Stimulated activated naive CD8-positive, alpha-beta T cell treated with anti-CD3 and anti-CD28 coated beads, Interleukin-15, Interleukin-2, amounts not matched to agents 100 ng/mL and 50 ng/mL, for 24 hours (primary cell): ENCODE results near the gene NELL1.

Source experiments
- H3K27ac Mint-ChIP-seq: one replicate; pipeline ENCODE4 v1.8.0; 2021; ENCODE audit warnings: mild to moderate bottlenecking, mixed read lengths
- H3K27me3 Mint-ChIP-seq: one replicate; pipeline ENCODE4 v1.8.0; 2021; ENCODE audit warnings: mixed read lengths
- H3K36me3 Mint-ChIP-seq: one replicate; pipeline ENCODE4 v1.8.0; 2021; ENCODE audit warnings: low read depth, mixed read lengths
- H3K4me1 Mint-ChIP-seq: one replicate; pipeline ENCODE4 v1.8.0; 2021; ENCODE audit warnings: low read depth, mixed read lengths
- H3K4me3 Mint-ChIP-seq: one replicate; pipeline ENCODE4 v1.8.0; 2021; ENCODE audit warnings: mild to moderate bottlenecking, mixed read lengths
- H3K9me3 Mint-ChIP-seq: one replicate; pipeline ENCODE4 v1.8.0; 2021; ENCODE audit warnings: mixed read lengths

The NELL1 gene

DNA sequence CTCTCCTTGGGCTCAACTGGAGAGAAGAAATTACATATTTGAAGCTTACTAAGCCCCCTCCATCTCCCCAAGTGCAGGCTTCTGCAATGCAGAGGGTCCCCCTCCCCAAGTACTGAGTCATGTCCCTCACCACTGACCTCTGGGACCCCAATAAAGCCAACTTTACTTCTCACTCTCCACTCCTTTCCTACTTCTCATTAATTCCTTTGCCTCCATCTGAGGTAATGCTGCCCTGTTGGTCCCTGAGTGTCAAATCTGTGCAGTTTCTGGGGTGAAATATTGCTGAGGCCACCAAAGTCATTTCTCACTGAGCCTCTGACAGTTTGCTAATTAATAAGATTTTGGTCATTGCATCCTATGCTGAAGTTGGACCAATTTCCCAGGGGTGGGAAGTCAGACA lies 101.6 kb downstream of the NELL1 start:
- H3K4me3 Mint-ChIP-seq: no peak overlapping the region
- H3K4me1 Mint-ChIP-seq: no peaks in the 10 kb centered on the region
- no peaks in the 10 kb centered on the region for H3K36me3 Mint-ChIP-seq
- H3K27me3 Mint-ChIP-seq: no peaks in the 10 kb centered on the region
- no peaks in the 10 kb centered on the region for H3K9me3 Mint-ChIP-seq
- no peak overlapping the region for H3K27ac Mint-ChIP-seq

DNA sequence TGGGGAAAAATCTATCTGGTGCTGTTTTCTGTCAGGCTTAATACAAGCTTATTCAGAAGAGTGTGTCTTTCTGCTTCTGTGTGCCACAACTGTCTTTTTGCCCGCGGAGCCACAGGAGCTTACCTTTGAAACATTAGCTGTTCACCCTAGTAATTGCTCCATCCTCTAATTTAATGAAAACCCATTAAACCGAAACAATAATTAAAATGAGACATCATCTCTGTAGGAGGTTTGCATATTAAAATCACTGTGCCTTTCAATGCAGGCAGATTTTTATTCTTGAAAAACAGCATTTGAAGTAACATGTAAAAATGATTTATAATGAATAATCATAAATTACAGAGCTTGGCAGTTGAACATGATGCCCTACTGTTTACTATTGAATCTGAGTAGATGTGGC lies 102.3 kb downstream of the NELL1 start:
- no peaks in the 10 kb centered on the region for H3K9me3 Mint-ChIP-seq
- no peaks in the 10 kb centered on the region for H3K4me1 Mint-ChIP-seq
- no peaks in the 10 kb centered on the region for H3K27me3 Mint-ChIP-seq
- no peak overlapping the region for H3K4me3 Mint-ChIP-seq
- no peaks in the 10 kb centered on the region for H3K36me3 Mint-ChIP-seq
- no peak overlapping the region for H3K27ac Mint-ChIP-seq

DNA sequence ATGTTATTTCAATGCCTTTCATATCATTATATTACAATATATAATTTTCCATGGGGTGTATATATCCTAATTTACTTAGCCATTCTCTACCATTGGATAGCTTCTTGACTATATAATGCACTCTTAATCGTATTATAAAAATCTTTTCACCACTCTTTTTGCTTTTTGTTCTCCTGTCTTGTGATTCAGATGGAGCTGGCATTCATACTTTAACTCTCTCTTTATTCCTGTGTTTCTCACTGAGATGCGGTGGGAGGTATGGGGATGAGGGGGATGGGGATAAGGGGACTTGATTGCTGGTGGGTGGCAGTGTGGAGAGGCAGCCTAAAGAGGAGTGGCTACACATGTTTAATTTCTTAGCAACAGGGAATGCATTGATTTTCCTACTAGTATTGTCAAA lies 105.9 kb downstream of the NELL1 start:
- Mint-ChIP-seq H3K27ac (no peak overlapping the region), H3K4me1 (no peaks in the 10 kb centered on the region), H3K27me3 (no peaks in the 10 kb centered on the region)

DNA sequence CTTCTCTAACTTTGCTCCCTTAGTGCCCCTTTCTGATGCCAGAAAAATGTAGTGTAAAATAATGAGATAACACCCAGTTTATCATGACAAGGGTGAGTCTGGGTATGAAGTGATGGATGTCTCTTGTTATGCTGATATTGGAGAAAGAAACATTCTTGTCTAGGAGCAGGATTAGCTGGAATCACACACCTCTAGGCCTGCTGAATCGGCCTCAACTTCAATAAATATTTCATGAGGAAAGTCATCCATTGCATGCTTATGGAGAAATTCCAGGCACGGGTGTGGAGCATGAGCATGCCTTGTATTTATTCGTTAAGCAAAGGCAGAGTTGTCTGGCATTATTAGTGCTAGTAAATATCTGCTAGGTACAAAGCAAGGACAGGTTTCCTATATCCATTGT lies 113.4 kb downstream of the NELL1 start:
- Mint-ChIP-seq H3K36me3 (no peaks in the 10 kb centered on the region), H3K4me3 (no peak overlapping the region), H3K27me3 (no peaks in the 10 kb centered on the region), H3K9me3 (peaks cover 11% of the 10 kb centered on the region), H3K27ac (no peak overlapping the region), H3K4me1 (no peaks in the 10 kb centered on the region)

More for the DNA sequence above, 105.9 kb downstream of the NELL1 start:
- Mint-ChIP-seq H3K36me3 (no peaks in the 10 kb centered on the region), H3K9me3 (peaks cover 5% of the 10 kb centered on the region), H3K4me3 (no peak overlapping the region)

DNA sequence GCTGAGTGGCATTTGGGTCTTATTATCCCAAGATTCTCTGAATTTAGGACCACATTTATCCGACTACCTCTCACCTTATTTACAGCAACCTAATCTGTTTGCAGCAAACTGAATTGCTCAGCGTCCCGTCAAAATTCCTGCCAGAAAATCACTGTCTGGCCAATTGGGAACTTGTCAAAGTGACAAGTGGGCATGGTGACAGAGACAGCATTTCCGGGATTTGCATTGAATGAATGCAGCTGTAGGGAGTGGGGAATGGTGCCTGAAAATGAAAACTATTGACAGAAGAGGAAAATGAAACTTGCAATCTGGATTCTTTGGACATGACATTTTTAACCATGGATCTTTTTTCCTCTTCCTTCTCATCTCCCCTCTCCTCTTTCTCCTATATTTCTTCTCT lies 113.8 kb downstream of the NELL1 start:
- H3K4me3 Mint-ChIP-seq: no peak overlapping the region
- no peaks in the 10 kb centered on the region for H3K27me3 Mint-ChIP-seq
- H3K27ac Mint-ChIP-seq: no peak overlapping the region
- H3K36me3 Mint-ChIP-seq: no peaks in the 10 kb centered on the region
- H3K4me1 Mint-ChIP-seq: no peaks in the 10 kb centered on the region
- H3K9me3 Mint-ChIP-seq: peaks cover 7% of the 10 kb centered on the region

DNA sequence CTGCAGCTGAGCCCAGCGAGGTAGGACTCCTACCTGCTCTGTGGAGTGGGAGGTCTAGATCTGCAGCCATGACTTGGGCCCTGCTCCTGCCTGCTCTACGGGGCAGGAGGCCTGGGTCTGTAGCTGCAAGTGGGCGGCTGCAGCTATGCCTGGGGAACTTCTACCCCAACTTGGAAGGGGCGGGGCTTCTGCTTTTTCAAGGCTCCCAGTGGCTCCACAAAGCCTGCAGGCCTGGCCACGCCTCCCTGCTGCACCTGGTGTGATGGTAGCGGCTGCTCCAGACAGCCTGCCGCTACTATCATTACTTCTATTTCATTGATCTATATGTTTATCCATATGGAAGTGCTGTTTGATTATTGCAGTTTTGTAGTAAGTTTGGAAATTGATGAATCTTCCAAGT lies 121.2 kb downstream of the NELL1 start:
- Mint-ChIP-seq H3K27ac (no peak overlapping the region), H3K9me3 (no peaks in the 10 kb centered on the region), H3K27me3 (no peaks in the 10 kb centered on the region), H3K4me1 (no peaks in the 10 kb centered on the region), H3K4me3 (no peak overlapping the region), H3K36me3 (no peaks in the 10 kb centered on the region)

DNA sequence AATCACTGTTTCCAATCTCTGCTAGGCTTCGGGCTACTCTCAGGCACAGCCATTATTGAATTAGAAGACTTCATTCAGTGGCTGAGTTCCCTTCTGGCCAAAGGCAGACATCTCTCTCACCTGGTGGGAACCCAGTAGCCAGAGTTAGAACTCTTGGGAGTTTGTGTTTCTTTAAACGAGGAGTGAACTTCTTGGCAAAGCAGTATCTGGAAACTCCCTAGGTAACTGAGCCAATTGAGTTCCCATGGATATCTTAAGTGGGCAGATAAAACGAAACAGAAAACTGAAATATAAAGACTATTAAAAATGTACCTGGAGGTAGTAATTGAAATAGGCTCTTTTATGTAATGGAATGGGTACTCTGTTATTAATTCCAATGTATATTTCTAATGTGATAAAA lies 125.6 kb downstream of the NELL1 start:
- H3K27me3 Mint-ChIP-seq: no peaks in the 10 kb centered on the region
- H3K27ac Mint-ChIP-seq: no peak overlapping the region
- peaks cover 6% of the 10 kb centered on the region for H3K9me3 Mint-ChIP-seq
- H3K4me3 Mint-ChIP-seq: no peak overlapping the region
- H3K4me1 Mint-ChIP-seq: no peaks in the 10 kb centered on the region
- no peaks in the 10 kb centered on the region for H3K36me3 Mint-ChIP-seq

- H3K9me3 Mint-ChIP-seq: peaks cover 13% of the 10 kb centered on the region
- no peaks in the 10 kb centered on the region for H3K4me1 Mint-ChIP-seq
- H3K4me3 Mint-ChIP-seq: no peak overlapping the region
- no peak overlapping the region for H3K27ac Mint-ChIP-seq
- no peaks in the 10 kb centered on the region for H3K36me3 Mint-ChIP-seq
- no peaks in the 10 kb centered on the region for H3K27me3 Mint-ChIP-seq
Measured at GRCh38 chr11:20808328-20808727, 138.9 kb downstream of the NELL1 start.

GRCh38 chr11:20821046-20821445 lies 151.7 kb downstream of the NELL1 start:
- H3K9me3 Mint-ChIP-seq: peaks cover 25% of the 10 kb centered on the region
- no peaks in the 10 kb centered on the region for H3K27me3 Mint-ChIP-seq
- H3K27ac Mint-ChIP-seq: no peak overlapping the region
- no peaks in the 10 kb centered on the region for H3K4me1 Mint-ChIP-seq
- no peaks in the 10 kb centered on the region for H3K36me3 Mint-ChIP-seq
- no peak overlapping the region for H3K4me3 Mint-ChIP-seq

DNA sequence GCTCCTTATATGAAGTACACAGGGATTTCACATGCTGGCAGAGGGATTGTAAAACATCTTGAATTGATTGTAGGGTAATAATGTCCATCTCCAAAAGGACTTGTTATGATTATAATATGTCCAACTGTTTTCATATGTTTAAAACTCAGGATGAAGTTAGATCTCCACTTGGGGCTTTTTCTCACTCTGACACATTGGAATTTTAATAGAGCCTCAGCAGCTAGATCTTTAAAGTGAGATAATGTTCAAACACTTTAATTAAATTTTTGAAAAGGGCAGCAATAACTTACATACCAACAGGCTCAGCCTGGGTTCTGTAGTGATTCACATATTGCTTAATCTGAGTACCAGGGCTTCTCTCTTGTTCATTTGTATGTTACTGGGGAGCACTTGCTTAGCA lies 152.1 kb downstream of the NELL1 start:
- Mint-ChIP-seq H3K4me1 (no peaks in the 10 kb centered on the region), H3K36me3 (no peaks in the 10 kb centered on the region), H3K9me3 (peaks cover 24% of the 10 kb centered on the region), H3K4me3 (no peak overlapping the region), H3K27ac (no peak overlapping the region), H3K27me3 (no peaks in the 10 kb centered on the region)

DNA sequence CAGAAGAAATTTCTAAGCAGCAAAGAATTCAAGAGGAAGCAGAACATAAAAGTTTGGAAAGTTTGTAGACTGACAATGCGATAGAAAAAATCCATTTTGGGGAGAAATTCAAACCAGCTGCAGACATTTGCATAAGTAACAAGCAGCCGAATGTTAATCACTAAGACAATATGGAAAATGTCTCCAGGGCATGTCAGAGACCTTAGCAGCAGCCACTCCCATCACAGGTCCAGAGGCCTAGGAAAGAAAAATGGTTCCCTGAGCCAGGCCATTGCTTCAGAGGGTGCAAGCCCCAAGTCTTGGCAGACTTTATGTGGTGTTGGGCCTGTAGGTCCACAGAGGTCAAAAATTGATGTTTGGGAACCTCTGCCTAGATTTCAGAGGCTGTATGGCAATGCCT lies 155.4 kb downstream of the NELL1 start:
- H3K27ac Mint-ChIP-seq: no peak overlapping the region
- no peaks in the 10 kb centered on the region for H3K4me1 Mint-ChIP-seq
- H3K36me3 Mint-ChIP-seq: no peaks in the 10 kb centered on the region
- H3K27me3 Mint-ChIP-seq: no peaks in the 10 kb centered on the region
- H3K9me3 Mint-ChIP-seq: peaks cover 10% of the 10 kb centered on the region
- H3K4me3 Mint-ChIP-seq: no peak overlapping the region

DNA sequence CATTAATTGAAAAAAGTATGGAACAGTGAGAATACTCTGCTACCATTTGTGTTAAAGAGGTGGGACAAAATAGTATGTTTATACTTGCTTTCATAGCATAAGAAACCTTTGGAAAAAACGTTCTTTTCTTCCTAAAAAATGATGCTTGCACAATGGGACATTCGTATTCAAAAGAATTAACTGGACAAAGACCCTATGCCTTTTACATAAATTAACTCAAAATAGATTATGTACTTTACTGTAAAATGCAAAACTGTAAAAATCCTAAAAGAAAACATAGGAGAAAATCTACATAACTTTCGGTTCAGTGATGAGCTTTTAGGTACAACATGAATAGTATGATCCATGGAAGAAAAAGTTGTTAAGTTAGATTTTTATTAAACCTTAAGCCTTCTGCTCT lies 166.2 kb downstream of the NELL1 start:
- Mint-ChIP-seq H3K36me3 (no peaks in the 10 kb centered on the region), H3K4me1 (no peaks in the 10 kb centered on the region)

DNA sequence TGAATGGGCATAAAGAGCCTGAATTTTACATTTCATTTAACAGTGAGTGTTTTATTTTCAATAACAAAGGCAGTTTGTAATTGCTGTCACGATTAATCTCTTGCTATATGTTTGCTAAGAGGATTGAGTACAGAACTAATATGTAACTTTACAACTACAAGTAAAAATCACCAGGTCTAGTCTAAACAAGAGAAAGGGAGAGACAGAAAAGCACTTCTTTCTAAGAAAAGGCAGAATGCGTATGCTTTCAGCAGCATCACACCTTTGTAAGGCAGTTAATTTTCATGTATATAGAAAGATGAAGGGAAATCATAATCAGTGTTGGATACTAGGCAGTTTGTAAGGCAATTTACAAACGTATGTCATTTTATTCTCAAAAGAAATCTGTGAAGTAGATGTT lies 169.8 kb downstream of the NELL1 start:
- H3K27ac Mint-ChIP-seq: no peak overlapping the region
- no peaks in the 10 kb centered on the region for H3K4me1 Mint-ChIP-seq
- no peaks in the 10 kb centered on the region for H3K27me3 Mint-ChIP-seq
- H3K36me3 Mint-ChIP-seq: no peaks in the 10 kb centered on the region
- no peak overlapping the region for H3K4me3 Mint-ChIP-seq
- H3K9me3 Mint-ChIP-seq: no peaks in the 10 kb centered on the region

More for the DNA sequence above, 166.2 kb downstream of the NELL1 start:
- Mint-ChIP-seq H3K9me3 (peaks cover 3% of the 10 kb centered on the region), H3K4me3 (no peak overlapping the region), H3K27ac (no peak overlapping the region), H3K27me3 (no peaks in the 10 kb centered on the region)

DNA sequence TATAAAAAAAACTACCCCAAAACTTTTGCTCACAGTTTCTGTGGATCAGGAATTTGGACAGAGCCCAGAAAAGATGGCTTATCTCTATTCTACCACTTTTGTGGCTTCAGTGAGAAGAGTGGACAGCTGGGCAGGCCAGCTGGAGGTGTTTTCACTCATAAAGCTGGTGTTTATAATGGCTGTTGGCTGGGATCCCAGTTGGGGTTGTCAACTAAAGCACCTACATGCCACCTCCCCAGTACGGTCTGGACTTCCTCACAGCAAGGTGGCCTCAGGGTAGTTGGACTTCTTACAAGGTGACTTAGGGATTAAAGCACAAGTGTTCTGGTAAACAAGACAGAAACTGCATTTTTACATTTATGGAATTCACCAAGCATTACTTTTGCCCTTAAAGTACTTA lies 171.0 kb downstream of the NELL1 start:
- no peak overlapping the region for H3K27ac Mint-ChIP-seq
- no peaks in the 10 kb centered on the region for H3K27me3 Mint-ChIP-seq
- H3K4me3 Mint-ChIP-seq: no peak overlapping the region
- H3K36me3 Mint-ChIP-seq: no peaks in the 10 kb centered on the region
- no peaks in the 10 kb centered on the region for H3K4me1 Mint-ChIP-seq
- H3K9me3 Mint-ChIP-seq: no peaks in the 10 kb centered on the region

GRCh38 chr11:20844216-20844615 lies 174.8 kb downstream of the NELL1 start:
- no peaks in the 10 kb centered on the region for H3K9me3 Mint-ChIP-seq
- H3K27ac Mint-ChIP-seq: no peak overlapping the region
- no peaks in the 10 kb centered on the region for H3K4me1 Mint-ChIP-seq
- no peak overlapping the region for H3K4me3 Mint-ChIP-seq
- no peaks in the 10 kb centered on the region for H3K27me3 Mint-ChIP-seq
- H3K36me3 Mint-ChIP-seq: no peaks in the 10 kb centered on the region

- Mint-ChIP-seq H3K36me3 (no peaks in the 10 kb centered on the region), H3K9me3 (no peaks in the 10 kb centered on the region), H3K27me3 (no peaks in the 10 kb centered on the region), H3K4me1 (no peaks in the 10 kb centered on the region), H3K27ac (no peak overlapping the region), H3K4me3 (no peak overlapping the region)
Measured at GRCh38 chr11:20844630-20845029, 175.2 kb downstream of the NELL1 start.
